Sigmoid colon (tissue), 4 donors: ENCODE results near the gene CCM2L.

Experiments
- CTCF ChIP-seq, 4 experiments: fragments of 450-650 bp in 3 of 4; fragments of 200-600 bp in 1 of 4; IDR thresholded peaks; one replicate each; pipeline ENCODE4 v1.5.1; 2016 to 2019; ENCODE audit warnings: antibody characterized with exemption in 4 of 4, mild to moderate bottlenecking in 3 of 4, moderate library complexity in 2 of 4
- EP300 ChIP-seq, 4 donors: sonication (generic); formaldehyde crosslinking; IDR thresholded peaks; one replicate each; pipeline ENCODE4 v1.6.1; 2017; ENCODE audit warnings: antibody characterized with exemption in 4 of 4
- POLR2A ChIP-seq, 2 donors: fragments of 450-650 bp; IDR thresholded peaks; one replicate each; pipeline ENCODE4 v1.6.1; 2016; ENCODE audit warnings: antibody characterized with exemption in 2 of 2, mild to moderate bottlenecking in 2 of 2, moderate library complexity in 2 of 2
- POLR2AphosphoS5 ChIP-seq, 4 donors: sonication (generic); formaldehyde crosslinking; IDR thresholded peaks; one replicate each; pipeline ENCODE4 v1.6.1; 2017; ENCODE audit warnings: antibody characterized with exemption in 4 of 4

GRCh38 chr20:31974296-31974695, 35.9 kb upstream of the CCM2L start:
- TF ChIP-seq CTCF (IDR thresholded peaks at IDR 0.05) (no peak), EP300 (IDR thresholded peaks at IDR 0.05) (no peak), POLR2A (IDR thresholded peaks at IDR 0.05) (no peak), POLR2AphosphoS5 (IDR thresholded peaks at IDR 0.05) (no peak)
